H1 (cell line): ENCODE results near the gene HECTD4. TPM values are rescaled to one million over a fixed set of nuclear protein-coding genes. Genes with fewer than 3 reads are reported as not detected.

Experiments used
- CTCF ChIA-PET: fragments of 300-600 bp; sonication (Branson Sonifier 250); formaldehyde crosslinking; loops from one replicate; lab custom pipeline; 2021; ENCODE audit not compliant: partially characterized antibody; lab: Charles Lee
- POLR2A ChIA-PET: fragments of 300-600 bp; sonication (Branson Sonifier 250); formaldehyde crosslinking; loops from one replicate; lab custom pipeline; 2021; ENCODE audit warnings: inconsistent platforms; ENCODE audit not compliant: partially characterized antibody; lab: Charles Lee
- DNase-seq, 2 experiments: peaks; one replicate each; pipeline versions ENCODE4 v3.0.0 to v3.0.0-alpha.2; 2010 to 2022; ENCODE audit warnings: low spot score in 2 of 2, low read depth in 1 of 2, mixed read lengths in 1 of 2
- FAIRE-seq: peaks from 2 replicates; lab custom pipeline; 2011; peaks lifted over from hg19 to GRCh38; lab: Jason Lieb, UNC
- H2AFZ ChIP-seq: 2 replicates; pipeline ENCODE4 v1.8.1; 2012; ENCODE audit warnings: low read length, inconsistent platforms
- H2AK5ac ChIP-seq: 2 replicates; pipeline ENCODE4 v1.6.1; 2013; ENCODE audit warnings: low read depth, low read length
- H2BK120ac ChIP-seq: replicated peaks from 2 replicates; pipeline ENCODE3; 2013; ENCODE audit warnings: low read depth, low read length, inconsistent platforms
- H2BK12ac ChIP-seq: 2 replicates; pipeline ENCODE4 v1.6.1; 2013; ENCODE audit warnings: low read depth, low read length
- H2BK15ac ChIP-seq: 2 replicates; pipeline ENCODE4 v1.6.1; 2013; ENCODE audit warnings: low read length
- H2BK20ac ChIP-seq: 2 replicates; pipeline ENCODE4 v1.6.1; 2013; ENCODE audit warnings: low read length
- H2BK5ac ChIP-seq: 2 replicates; pipeline ENCODE4 v1.6.1; 2013; ENCODE audit warnings: low read depth, low read length
- H3K14ac ChIP-seq: 2 replicates; pipeline ENCODE4 v1.6.1; 2013; ENCODE audit warnings: inconsistent platforms; ENCODE audit not compliant: insufficient read length
- H3K18ac ChIP-seq: 2 replicates; pipeline ENCODE4 v1.6.1; 2013; ENCODE audit warnings: low read length; ENCODE audit errors: extremely low read depth
- H3K23ac ChIP-seq: 2 replicates; pipeline ENCODE4 v1.6.1; 2013; ENCODE audit warnings: inconsistent platforms; ENCODE audit not compliant: insufficient read length
- H3K23me2 ChIP-seq: 2 replicates; pipeline ENCODE4 v1.6.1; 2013; ENCODE audit warnings: low read depth, low read length
- H3K27ac ChIP-seq: 2 replicates; pipeline ENCODE4 v1.6.1; 2011; ENCODE audit warnings: low read depth, low read length, inconsistent platforms
- H3K27me3 ChIP-seq, 4 experiments: replicated peaks in 1 of 4; 1 replicate in 1 of 4; 2 replicates in 3 of 4; pipeline versions ENCODE4 v1.6.1 to v1.8.1; 2011 to 2013; ENCODE audit warnings: low read length in 3 of 4, mild to moderate bottlenecking in 3 of 4, inconsistent platforms in 2 of 4, mixed read lengths in 2 of 4, moderate library complexity in 1 of 4; ENCODE audit not compliant: control insufficient read depth in 3 of 4, insufficient read depth in 3 of 4; ENCODE audit errors: extremely low read depth in 1 of 4
- H3K36me3 ChIP-seq, 4 experiments: 2 replicates each; pipeline versions ENCODE4 v1.6.1 to v1.8.1; 2011 to 2013; ENCODE audit warnings: mild to moderate bottlenecking in 4 of 4, low read length in 3 of 4, moderate library complexity in 2 of 4, control low read depth in 1 of 4, inconsistent platforms in 1 of 4; ENCODE audit not compliant: insufficient read depth in 4 of 4, control insufficient read depth in 2 of 4
- H3K4ac ChIP-seq: replicated peaks from 2 replicates; pipeline ENCODE3; 2013; ENCODE audit warnings: low read length, low read depth, mixed read lengths, inconsistent platforms; ENCODE audit not compliant: insufficient read length
- H3K4me1 ChIP-seq, 4 experiments: replicated peaks in 1 of 4; 1 replicate in 1 of 4; 2 replicates in 3 of 4; pipeline versions ENCODE4 v1.6.1 to v1.8.1; 2011 to 2013; ENCODE audit warnings: low read length in 3 of 4, inconsistent platforms in 2 of 4, mixed read lengths in 1 of 4; ENCODE audit not compliant: insufficient read depth in 4 of 4, control insufficient read depth in 3 of 4
- H3K4me2 ChIP-seq, 2 experiments: 2 replicates each; pipeline versions ENCODE4 v1.6.1 to v1.8.1; 2011 to 2013; ENCODE audit warnings: low read depth in 2 of 2, low read length in 2 of 2, control low read depth in 1 of 2, inconsistent platforms in 1 of 2, mild to moderate bottlenecking in 1 of 2; ENCODE audit not compliant: insufficient read depth in 1 of 2
- H3K4me3 ChIP-seq, 4 experiments: fragments of 200-600, 300-600 bp in 1 of 4; sonication (generic), shearing (Covaris generic), sonication (Bioruptor Twin) in 1 of 4; 2 replicates each; pipeline versions ENCODE4 v1.5.1 to v1.8.1; 2011 to 2016; ENCODE audit warnings: low read length in 4 of 4, low read depth in 3 of 4, control low read depth in 2 of 4, inconsistent platforms in 2 of 4, mild to moderate bottlenecking in 2 of 4, mixed read lengths in 1 of 4, moderate library complexity in 1 of 4; ENCODE audit not compliant: insufficient read depth in 2 of 4; ENCODE audit errors: extremely low read depth in 1 of 4
- H3K56ac ChIP-seq: replicated peaks from 2 replicates; pipeline ENCODE3; 2013; ENCODE audit warnings: low read depth, mild to moderate bottlenecking, mixed read lengths, low read length, inconsistent platforms; ENCODE audit not compliant: insufficient read length
- H3K79me1 ChIP-seq: 2 replicates; pipeline ENCODE4 v1.6.1; 2013; ENCODE audit warnings: low read depth, low read length, control low read depth
- H3K79me2 ChIP-seq, 2 experiments: 2 replicates each; pipeline versions ENCODE4 v1.6.1 to v1.8.1; 2012 to 2013; ENCODE audit warnings: low read length in 2 of 2, mild to moderate bottlenecking in 2 of 2, inconsistent platforms in 1 of 2; ENCODE audit not compliant: insufficient read depth in 2 of 2, control insufficient read depth in 1 of 2
- H3K9ac ChIP-seq, 4 experiments: replicated peaks in 1 of 4; 1 replicate in 1 of 4; 2 replicates in 3 of 4; pipeline versions ENCODE4 v1.6.1 to v1.8.1; 2011 to 2013; ENCODE audit warnings: low read depth in 3 of 4, low read length in 3 of 4, control low read depth in 2 of 4, mild to moderate bottlenecking in 2 of 4, moderate library complexity in 2 of 4, inconsistent platforms in 1 of 4; ENCODE audit errors: extremely low read depth in 1 of 4
- H3K9me3 ChIP-seq, 2 experiments: 2 replicates each; pipeline versions ENCODE4 v1.6.1 to v1.8.1; 2012 to 2013; ENCODE audit warnings: mild to moderate bottlenecking in 2 of 2, moderate library complexity in 2 of 2, control low read depth in 1 of 2, inconsistent platforms in 1 of 2, low read depth in 1 of 2, low read length in 1 of 2, mixed read lengths in 1 of 2; ENCODE audit not compliant: insufficient read depth in 2 of 2
- H4K20me1 ChIP-seq, 2 experiments: replicated peaks in 1 of 2; 2 replicates each; pipeline versions ENCODE3 to v1.8.1; 2011 to 2013; ENCODE audit warnings: inconsistent platforms in 2 of 2, low read length in 2 of 2, mild to moderate bottlenecking in 1 of 2; ENCODE audit not compliant: insufficient read depth in 2 of 2, control insufficient read depth in 1 of 2
- H4K5ac ChIP-seq: 2 replicates; pipeline ENCODE4 v1.6.1; 2013; ENCODE audit warnings: low read length, low read depth, mixed read lengths, inconsistent platforms; ENCODE audit not compliant: insufficient read length
- H4K8ac ChIP-seq: 2 replicates; pipeline ENCODE4 v1.8.0; 2013; ENCODE audit warnings: mild to moderate bottlenecking, moderate library complexity, low read length, inconsistent platforms; ENCODE audit not compliant: insufficient read depth; ENCODE audit errors: extremely low read depth
- H4K91ac ChIP-seq: replicated peaks from 2 replicates; pipeline ENCODE3; 2013; ENCODE audit warnings: low read length, mixed read lengths, inconsistent platforms; ENCODE audit not compliant: insufficient read length
- SUZ12 ChIP-seq: fragments of 200-600 bp; sonication (generic); IDR thresholded peaks from 2 replicates; pipeline ENCODE4 v1.6.1; 2012; ENCODE audit warnings: mild to moderate bottlenecking, inconsistent platforms, low read length, moderate library complexity, mixed read lengths
- WGBS, 2 experiments: shearing (Covaris generic) in 1 of 2; methylation state at CpG; one replicate each; pipeline versions ENCODE4 v1.1.6 to v1.1.7; 2013 to 2015; ENCODE audit warnings: low lambda C conversion rate in 2 of 2, mixed read lengths in 2 of 2, inconsistent platforms in 1 of 2, low coverage in 1 of 2, missing lambda C conversion rate in 1 of 2; ENCODE audit not compliant: insufficient replicate concordance in 2 of 2, insufficient coverage in 1 of 2, insufficient read length in 1 of 2; ENCODE audit errors: extremely low coverage in 1 of 2, missing lambda C conversion rate in 1 of 2; 5-methylcytosine and 5-hydroxymethylcytosine counted together
- polyA plus RNA-seq, 7 experiments: library from polyadenylated mRNA; depleted of rRNA in 3 of 7; stranded (reverse) in 5 of 7; unstranded in 2 of 7; fragments of >200 nt in 5 of 7; fragments of 200-250 nt in 2 of 7; gene quantifications; 1 replicate in 5 of 7; 2 replicates in 1 of 7; 4 replicates in 1 of 7; pipeline versions ENCODE4 v1.2.1 to v1.2.3, GENCODE V29; 2011 to 2013; ENCODE audit warnings: missing spikeins in 2 of 7, mixed read lengths in 2 of 7
- total RNA-seq: library from RNA; stranded (reverse); fragmentation: NEBNext Ultra II Directional; extraction: Animal tissue kit (Norgen Biotek cat#: 25700); gene quantifications from 2 replicates; pipeline ENCODE4 v1.2.1, GENCODE V29; 2021

The HECTD4 gene
- total and polyA plus RNA-seq, 2 of the 8 experiments (the other 6 are each of a cell fraction or from before 2014, with no cell fraction given) = 6.5 to 33.7 TPM

DNA sequence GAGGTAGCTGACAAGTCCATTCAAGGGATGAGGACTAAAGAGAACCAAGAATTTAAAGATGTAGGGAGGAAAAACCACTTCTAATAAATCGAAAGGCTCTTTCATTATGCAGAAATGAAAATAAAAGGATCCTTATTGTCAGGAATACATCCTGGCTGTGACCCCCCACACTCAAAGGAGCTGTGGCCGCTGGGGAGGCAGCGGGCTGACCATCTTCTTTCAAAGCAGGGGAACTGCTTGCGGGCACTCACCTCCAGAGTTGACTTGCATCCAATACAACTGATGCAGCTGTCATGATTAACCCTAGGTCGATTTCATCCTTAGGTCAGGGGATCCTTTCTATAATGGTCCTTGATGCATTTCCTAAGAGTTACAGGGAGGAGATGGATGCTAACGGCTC is 221.6 kb downstream of the HECTD4 start:
- DNase-seq (no peak), FAIRE-seq (no peak)
- 93% methylated on average over 6 of the region's 6 CpGs; no CpG with 5 or more reads in 1 of the 2 experiments for WGBS, 2 experiments
- H3K4me3 ChIP-seq = no peak overlapping the region
- H2BK120ac ChIP-seq = no peak overlapping the region
- H3K4me1 ChIP-seq = no peaks in the 10 kb centered on the region
- no peaks in the 10 kb centered on the region for H3K79me2 ChIP-seq
- peaks cover 0 to 18% (median 10%) of the 10 kb centered on the region in 4 experiments; a peak in 5 of 8 replicates for H3K36me3 ChIP-seq
- ChIA-PET POLR2A (no interaction called here), CTCF (no interaction called here)
- peaks cover 13% of the 10 kb centered on the region in 2 experiments for H3K9me3 ChIP-seq
- H3K23ac ChIP-seq = no peak overlapping the region
- H2BK20ac ChIP-seq = no peak overlapping the region
- no peak overlapping the region for H4K8ac ChIP-seq
- H3K9ac ChIP-seq = no peak overlapping the region
- no peak overlapping the region for H3K4ac ChIP-seq
- no peaks in the 10 kb centered on the region for H3K27me3 ChIP-seq
- H4K20me1 ChIP-seq = no peaks in the 10 kb centered on the region
- no peaks in the 10 kb centered on the region for H3K23me2 ChIP-seq
- TF ChIP-seq SUZ12 = no peak
- no peak overlapping the region for H3K27ac ChIP-seq
- H2BK5ac ChIP-seq = no peak overlapping the region
- H2AFZ ChIP-seq = no peak overlapping the region
- no peak overlapping the region for H3K14ac ChIP-seq
- no peak overlapping the region for H2BK15ac ChIP-seq
- H3K79me1 ChIP-seq = no peaks in the 10 kb centered on the region
- H3K18ac ChIP-seq = no peak overlapping the region
- no peak overlapping the region for H4K91ac ChIP-seq
- H3K4me2 ChIP-seq = no peak overlapping the region
- H4K5ac ChIP-seq = no peak overlapping the region
- no peak overlapping the region for H2BK12ac ChIP-seq
- H3K56ac ChIP-seq = no peak overlapping the region
- H2AK5ac ChIP-seq = no peak overlapping the region
